ENCODE results near the gene MTOR.
"Not testable (repeated sequence)": the region's sequence is repeated elsewhere in the genome, so short reads cannot be mapped to it uniquely, and the experiment has no call there.

Gene MTOR

DNA sequence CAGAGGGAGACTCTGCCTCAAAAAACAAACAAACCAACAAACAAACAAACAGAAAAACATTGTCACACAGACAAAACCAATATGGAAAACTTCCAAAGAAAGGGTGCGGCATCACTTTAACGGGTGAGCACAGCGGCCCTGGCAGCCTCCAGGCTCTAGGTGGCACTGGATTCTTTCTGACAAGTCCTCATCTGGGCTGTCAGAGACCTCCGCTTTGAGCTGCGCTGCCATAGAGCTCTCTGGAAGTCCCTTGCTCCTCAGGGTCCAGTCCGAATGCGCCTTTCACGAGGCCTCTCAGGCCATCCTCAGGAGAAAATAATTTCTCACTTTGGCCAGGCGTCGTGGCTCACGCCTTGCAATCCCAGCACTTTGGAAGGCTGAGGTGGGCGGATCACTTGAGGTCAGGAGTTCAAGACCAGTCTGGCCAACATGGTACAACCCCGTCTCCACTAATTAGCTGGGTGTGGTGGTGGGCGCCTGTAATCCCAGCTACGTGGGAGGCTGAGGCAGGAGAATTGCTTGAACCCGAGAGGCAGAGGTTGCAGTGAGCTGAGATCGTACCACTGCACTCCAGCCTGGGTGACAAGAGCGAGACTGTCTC, 198.3 kb downstream of the MTOR start:
- TF ChIP-seq CTCF (conservative IDR thresholded peaks at IDR 0.05; ENCODE audit: low read length): 0 out of 2 replicates have a peak, but pooled peaks have one; percentile 8
- H3K4me3 ChIP-seq (ENCODE audit: low read length); DNase-seq (ENCODE audit: low read depth): not testable (repeated sequence)

DNA sequence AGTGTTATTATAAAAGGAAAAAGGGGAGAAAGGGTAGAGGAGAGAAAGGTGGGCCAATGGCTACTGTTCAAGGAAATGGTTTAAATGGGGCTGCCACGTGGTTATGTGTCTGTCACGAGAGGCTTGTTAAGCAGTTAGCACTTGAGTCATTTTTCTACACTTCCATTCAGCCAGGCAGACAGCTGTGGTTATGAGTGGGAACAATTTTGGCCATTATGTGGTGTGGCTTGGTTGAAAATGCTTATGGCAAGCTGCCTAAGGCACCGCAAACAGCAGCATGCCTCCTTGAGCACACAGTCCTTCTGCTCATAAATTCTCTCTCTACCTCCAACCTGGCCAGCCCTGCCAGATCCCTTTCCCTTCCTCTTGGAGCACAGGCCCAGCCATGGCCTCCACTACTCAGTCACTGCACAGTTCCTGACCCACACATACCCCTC, 199.4 kb downstream of the MTOR start:
- TF ChIP-seq CTCF (conservative IDR thresholded peaks at IDR 0.05; ENCODE audit: low read length): no peak
- peak; percentile 94 for DNase-seq (ENCODE audit: low read depth)
- H3K4me3 ChIP-seq (ENCODE audit: low read length): no peak overlapping the region

DNA sequence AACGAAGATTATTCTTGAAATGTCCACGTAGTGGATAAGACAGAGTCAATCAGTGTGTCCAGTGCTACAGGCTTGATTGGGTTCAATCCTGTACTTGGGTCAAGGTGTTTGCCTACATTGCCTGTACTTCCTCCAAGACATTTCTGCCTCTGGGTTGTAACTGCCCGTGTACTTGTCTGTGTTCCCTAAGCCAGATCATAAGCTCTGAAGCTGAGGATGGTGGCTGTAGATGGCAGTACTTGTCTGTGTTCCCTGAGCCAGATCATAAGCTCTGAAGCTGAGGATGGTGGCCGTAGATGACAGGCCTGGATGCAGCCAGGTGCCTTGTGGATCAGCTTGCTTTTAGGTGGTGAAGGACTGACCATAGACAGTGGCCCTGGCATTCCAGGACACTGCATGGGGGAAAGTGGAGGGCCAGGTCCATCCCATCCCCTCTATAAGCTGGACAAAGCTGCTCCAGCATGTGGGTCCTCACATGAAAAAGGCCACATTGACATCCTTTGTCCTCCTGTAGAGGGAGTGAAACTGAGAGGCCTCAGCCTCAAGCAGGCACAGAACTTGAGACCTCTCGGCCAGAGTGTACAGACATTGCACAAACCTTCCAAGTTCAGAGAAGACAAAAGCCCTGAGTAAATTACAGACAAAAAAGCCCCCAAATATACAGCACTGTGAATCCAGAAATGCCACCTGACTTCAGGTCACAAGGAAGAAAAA, 200.5 kb downstream of the MTOR start:
- DNase-seq (ENCODE audit: low read depth): no peak
- no peak overlapping the region for H3K4me3 ChIP-seq (ENCODE audit: low read length)
- TF ChIP-seq CTCF (conservative IDR thresholded peaks at IDR 0.05; ENCODE audit: low read length): no peak

DNA sequence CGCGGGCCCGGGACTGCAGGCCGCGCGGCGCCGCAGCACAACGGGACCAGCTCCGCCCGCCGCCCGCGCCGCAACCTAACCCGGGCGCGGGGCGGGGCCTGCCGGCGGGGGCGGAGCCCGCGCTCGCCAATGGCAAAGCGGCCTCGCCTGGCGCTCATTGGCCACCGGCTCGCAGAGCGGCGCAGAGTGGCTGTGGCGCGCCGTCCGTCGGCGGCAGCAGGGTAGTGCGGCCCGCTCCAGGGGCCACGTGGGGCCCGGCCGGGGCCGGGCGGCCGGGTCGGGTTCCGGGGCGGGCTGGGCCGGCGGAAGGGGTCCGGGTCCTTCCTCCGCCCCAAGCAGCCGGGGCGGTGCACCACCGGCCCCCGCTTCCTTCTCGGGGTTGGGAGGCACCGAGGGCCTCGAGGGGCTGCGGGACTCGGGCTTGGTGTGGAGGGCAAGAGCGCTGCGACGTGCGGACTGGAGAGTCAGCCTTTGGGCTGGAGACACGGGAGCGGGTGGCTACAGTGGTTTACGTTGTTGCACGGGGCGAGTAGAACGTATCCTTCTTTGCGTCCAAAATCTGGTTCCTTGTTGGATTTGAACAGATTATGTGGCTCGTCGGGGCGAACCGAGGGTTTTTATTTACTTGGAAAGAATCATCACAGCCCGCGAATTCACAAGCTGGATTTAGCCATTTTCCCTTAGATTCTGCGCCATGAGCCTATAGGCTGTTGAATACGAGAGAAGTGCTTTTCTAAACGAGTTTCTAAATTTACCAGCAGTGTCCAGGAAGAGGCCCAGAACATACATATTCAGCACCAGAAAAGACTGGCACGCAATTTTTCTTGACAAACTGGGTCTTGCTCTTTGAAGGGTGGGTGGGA, 202.2 kb downstream of the MTOR start, which contains the start of gene SRM:
Gene SRM (minus strand): TSS at position 51 of the 863 bp plus-strand sequence. CDS start 75 bp downstream, outside the sequence.
- peak; percentile 25 for TF ChIP-seq CTCF (conservative IDR thresholded peaks at IDR 0.05; ENCODE audit: low read length)

DNA sequence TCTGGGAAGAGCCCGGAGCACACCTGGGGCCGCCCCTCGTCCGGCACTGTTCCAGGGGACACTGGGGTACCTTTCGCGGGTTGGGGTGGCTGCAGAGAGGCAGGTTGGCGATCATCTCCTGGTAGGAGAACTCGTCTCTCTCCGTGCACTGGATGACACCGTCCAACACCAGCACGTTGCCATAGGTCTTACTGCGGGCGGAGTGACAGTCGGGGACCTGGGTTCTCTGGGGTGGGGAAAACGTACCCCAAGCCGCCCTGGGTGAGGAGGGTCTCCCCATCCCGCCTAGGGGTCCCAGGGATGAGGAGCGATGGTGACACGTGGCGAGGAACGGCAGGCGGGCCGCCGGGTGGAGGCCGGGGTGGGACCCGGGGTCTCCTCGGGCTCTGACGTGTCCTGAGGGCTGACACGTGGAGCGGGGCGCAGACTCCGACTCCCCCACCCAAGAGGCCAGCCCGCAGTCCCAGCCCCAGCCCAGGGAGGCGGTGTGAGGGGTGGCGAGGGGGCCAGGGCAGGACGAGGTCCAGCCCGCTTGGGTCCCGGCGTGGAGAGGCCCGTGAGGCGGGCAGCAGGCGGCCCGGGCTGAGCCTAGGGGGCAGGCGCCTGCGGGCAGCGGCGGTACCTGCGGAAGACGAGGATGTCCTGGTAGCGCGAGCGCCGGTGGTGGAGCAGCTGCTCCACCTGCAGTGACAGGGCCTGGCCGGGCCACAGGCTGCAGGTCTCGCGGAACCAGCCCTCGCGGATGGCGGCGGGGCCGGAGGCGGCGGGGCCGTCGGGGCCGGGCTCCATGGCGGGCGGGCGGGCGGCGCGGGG, 203.0 kb downstream of the MTOR start:
- no peak for DNase-seq (ENCODE audit: low read depth)
- TF ChIP-seq CTCF (conservative IDR thresholded peaks at IDR 0.05; ENCODE audit: low read length): no peak

More for the DNA sequence above, 202.2 kb downstream of the MTOR start, which contains the start of gene SRM:
- H3K4me3 ChIP-seq (ENCODE audit: low read length): peak within 1 kb of the TSS; percentile 83
- DNase-seq (ENCODE audit: low read depth): peak; percentile 85

DNA sequence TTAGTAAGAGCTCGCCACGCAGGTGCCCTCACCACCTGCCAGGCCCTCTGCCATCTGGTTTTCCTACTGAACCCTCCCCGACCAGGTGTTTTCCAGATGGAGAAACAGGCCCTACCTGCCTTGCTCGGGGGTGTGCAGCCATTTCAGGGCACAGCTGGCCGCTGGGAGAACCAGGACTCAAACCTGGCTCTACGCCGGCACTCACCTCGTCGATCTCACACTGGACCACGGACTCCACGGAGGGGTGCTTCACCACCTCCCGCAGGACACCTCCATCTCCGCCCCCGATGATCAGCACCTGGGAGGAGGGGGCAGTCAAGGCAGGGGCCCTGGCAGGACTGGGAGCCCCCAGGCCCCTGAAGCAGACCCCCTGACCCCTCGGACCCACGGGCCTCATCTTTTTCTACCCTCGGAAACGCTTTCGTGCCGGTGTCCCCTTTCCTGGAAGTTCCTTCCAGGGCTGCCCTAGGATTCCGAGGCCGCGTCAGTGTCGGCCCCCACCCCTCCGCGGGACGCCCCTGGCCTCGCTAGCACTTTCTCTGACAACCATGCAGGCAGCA, 203.7 kb downstream of the MTOR start:
- no peak for TF ChIP-seq CTCF (conservative IDR thresholded peaks at IDR 0.05; ENCODE audit: low read length)
- DNase-seq (ENCODE audit: low read depth): no peak
- peak overlapping the region; percentile 83 for H3K4me3 ChIP-seq (ENCODE audit: low read length)

More for the DNA sequence above, 203.0 kb downstream of the MTOR start:
- peak overlapping the region; percentile 83 for H3K4me3 ChIP-seq (ENCODE audit: low read length)
